GM18502 (cell line): ENCODE results near the gene SMIM5.
"Not testable (repeated sequence)": the region's sequence is repeated elsewhere in the genome, so short reads cannot be mapped to it uniquely, and the experiment has no call there.

Experiments used
- ATAC-seq: cut with Tn5 transposase; IDR thresholded peaks from one replicate; pipeline ENCODE4 v1.9.1; 2021; ENCODE audit warnings: mild to moderate bottlenecking; ENCODE audit not compliant: unreplicated experiment, poor library complexity

The SMIM5 gene

DNA sequence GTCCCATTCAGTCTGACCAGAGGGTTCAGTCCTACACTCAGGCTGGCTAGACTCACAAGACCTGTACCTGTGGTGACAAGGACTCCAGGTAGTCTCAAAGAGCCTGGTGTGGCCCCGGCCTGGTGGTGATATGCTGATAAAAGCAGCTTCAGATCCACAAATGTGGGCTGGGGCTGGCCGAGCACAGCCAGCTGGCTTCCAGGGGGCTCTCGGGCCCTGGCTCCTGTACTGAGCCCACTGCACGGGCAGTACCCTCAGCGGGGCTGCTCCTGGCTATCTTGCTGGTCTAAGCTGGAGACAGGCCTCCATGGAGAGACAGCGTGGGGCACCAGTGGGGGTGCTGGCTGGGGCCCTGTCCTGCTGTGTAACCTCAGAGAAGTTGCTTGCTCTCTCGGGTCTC, 4.3 kb downstream of the SMIM5 start:
- ATAC-seq, result no peak

DNA sequence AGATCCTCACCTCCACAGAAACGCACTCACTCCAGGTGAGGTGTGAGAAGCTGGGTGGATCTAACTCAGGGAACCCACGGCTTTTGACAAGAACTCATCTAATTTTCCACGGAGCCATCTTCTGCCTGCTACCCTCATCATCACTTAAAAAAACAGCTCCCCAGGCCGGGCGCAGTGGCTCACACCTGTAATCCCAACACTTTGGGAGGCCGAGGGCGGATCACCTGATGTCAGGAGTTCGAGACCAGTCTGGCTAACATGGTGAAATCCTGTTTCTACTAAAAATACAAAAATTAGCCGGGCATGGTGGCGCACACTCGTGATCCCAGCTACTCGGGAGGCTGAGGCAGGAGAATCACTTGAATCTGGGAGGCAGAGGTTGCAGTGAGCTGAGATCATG, 4.8 kb downstream of the SMIM5 start:
- not testable (repeated sequence) for ATAC-seq

DNA sequence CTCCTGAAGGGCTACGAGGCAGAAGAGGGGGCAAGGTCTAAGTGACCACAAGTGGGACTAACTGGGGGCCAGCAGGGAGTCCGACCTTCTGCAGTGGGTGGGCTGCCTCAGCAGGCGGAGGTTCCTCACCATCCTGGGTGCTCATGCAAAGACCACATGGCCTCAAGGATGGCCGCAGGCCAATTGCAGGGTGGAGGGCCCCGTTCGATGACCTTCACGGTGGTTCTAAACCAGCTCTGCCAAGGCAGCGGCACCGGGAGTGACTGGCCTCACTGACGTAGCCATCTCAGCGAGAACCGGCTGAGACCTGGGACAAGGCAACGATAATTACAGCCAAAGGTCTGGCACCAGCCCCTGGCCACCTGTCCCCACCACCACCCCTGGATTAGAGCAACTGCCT, 5.7 kb downstream of the SMIM5 start:
- no peak for ATAC-seq

DNA sequence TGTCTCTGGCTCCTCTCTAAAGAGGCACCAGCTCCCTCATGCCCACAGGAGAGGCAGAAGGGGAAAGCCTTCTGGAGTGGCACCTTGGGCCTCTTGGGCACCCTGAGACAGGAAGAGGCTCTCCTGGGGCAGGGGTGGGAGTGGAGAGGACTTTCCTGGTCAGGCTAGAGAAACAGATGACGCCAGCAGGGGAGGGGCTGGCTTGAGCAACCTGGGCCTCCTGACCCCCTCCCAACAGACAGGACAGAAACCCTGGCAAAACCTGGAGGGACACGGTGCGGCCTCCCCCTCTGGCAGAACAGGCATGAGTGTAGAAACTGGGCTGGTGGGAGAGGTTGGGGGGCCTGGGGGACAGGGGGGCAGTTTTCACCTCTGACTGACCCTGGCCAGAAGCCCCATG, 6.1 kb downstream of the SMIM5 start:
- no peak for ATAC-seq

DNA sequence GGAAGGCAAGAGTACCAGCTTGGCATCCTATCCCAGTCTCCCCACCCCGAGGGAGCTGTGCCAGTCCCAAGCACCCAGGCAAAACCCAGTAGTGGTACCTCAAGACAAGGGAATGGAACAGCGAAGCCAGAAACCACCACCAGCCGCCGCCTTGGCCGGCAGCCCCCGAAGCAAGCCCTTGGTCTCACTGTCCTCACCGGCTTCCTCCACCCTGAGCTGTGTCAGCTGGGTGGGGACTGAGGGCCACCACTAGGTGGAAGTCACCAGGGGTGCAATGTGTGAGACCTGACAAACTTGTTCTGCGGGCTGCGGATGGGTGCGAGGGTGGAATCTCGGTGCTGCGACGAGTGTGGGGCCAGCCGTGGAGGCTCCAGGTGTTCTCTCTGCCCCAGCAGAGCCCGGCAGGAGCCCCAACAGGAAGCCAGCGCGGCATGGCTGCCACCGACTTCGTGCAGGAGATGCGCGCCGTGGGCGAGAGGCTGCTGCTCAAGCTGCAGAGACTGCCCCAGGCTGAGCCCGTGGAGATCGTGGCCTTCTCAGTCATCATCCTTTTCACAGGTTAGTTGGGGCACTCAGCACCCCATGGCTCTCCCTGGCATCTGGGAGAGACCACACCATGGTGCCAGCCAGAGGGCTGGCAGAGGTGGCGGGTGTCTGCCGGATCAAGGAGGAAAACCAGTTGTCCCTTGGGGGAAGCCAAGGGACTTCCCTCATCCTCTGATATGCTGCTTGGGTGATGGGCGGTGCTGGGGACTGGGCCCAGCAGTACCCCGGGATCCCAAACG, 6.7 kb downstream of the SMIM5 start:
- ATAC-seq, result no peak

DNA sequence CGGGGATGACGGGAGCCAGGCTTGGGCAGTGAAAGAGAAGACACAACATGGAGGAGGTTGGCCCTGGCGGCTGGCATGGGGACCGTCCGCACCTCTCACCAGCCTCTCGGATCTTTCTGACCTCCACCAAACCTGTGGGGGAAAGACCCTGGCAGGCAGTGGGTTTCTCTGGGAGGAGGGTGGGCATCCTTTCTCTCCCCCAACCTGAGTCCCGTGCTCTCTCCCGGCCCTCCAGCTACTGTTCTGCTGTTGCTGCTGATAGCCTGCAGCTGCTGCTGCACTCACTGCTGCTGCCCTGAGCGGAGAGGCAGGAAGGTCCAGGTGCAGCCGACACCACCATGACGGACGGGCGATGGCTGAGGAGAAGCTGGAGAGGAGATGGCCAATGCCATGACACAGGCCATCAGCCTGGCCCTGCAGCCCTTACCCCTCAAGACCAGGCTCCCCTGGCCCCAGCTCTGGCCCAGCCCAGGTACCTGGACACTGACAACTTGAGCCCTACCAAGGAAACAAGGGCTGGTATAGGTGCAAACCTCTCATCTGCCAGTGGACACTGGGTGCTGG, 7.4 kb downstream of the SMIM5 start:
- ATAC-seq, result no peak

DNA sequence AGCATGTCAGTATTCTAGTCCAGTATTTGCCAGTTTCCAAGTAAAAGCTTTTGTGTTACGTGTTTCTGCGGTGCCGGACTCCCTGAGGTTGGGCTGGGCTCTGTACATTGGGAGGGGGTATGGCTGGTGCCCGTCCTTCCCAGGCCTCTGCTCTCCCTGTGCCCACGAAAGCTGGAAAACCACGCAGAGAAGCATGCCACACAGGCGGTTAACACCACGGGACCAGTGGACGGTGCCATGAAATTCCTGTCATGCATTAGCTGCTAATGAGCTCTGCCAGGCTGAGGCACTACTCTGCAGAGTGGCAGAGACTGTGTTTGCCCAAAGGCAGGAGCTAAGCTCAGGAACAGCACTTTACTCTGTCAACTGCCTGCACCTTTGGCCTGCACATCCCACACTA, 8.1 kb downstream of the SMIM5 start:
- no peak for ATAC-seq

DNA sequence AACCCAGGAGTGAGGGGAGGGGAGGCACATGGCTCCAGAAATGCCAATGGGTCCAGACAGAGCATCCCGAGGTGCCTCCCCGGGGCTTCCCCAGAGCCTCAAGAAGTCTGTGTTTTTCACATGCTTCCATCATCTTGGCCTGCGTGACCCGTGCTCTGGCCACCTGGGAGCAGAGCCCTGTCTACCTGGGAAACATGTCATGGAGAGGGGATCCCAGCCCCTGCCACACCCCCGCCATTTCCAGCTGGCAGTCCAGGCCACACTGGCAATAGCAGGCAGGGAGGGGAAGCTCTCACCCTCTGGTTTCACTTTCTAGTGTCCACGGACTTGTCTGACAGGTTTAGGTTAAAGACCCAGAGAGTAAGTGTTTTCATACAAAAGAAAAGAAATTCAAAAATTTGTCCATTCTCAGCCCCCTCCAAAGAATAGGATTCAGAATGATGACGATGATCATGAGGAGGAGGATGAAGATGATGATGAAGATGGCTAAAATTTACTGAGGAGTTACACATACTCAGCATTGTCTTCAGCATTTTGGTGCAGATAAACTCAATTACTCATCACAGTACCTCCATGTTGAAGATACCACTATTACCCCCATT, 9.0 kb downstream of the SMIM5 start:
- ATAC-seq, result no peak

DNA sequence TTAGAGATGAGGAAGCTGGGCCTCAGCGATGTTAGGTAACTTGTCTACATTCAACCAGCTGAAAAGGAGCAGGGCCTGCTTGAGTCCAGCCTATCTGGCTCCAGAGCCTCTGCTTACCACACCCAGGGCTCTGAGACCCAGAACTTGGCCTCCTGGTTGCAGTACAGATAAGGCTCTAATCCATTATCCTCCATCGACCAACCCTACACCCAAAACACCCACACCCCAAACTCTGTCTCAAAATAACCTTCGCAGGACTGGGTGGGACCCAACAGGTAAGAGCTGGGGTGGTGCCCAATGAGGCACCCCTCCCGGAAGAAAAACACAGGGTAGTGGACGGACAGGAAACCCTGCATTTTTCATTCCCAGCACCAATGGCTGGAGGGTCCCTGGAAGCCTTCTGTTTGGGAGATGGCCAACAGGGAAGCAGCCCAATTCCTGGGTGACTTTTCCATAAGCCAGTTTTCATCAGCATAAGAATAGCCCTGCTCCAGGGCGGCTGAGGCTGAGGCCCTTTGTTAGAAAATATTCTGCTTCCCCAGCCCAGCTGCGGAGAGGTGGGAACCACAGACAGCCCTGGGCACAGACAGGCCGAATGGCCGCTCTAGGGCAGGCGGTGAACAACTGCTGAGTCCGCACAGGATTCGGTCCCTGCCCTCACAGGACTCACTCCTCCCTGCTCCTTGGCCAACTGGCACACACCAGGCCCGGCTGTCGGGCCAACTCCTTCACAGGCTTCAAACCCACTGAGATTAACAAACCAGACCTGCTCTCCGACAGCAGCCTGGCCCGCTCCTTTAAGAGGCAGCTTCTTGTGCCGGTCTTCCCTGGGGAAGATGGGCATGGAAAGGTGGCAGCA, 9.8 kb downstream of the SMIM5 start:
- no peak for ATAC-seq

DNA sequence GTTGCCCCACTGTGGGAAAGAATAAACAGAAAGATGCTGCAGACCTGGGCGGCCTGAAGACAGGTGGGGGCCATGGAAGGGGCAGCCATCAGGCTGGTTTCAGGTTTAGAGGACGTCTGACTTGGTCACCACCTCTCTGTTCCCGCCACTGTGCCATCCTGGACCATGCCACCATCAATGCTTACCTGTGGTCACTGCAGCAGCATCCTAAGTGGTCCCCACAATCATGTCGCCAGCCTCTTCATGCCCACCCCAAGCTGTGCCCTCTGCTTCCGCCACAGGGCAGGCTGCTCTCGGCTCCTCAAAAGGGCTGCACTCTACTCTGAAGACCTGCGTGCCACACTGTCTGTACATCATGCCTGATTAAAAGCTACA, 10.4 kb downstream of the SMIM5 start:
- no peak for ATAC-seq

DNA sequence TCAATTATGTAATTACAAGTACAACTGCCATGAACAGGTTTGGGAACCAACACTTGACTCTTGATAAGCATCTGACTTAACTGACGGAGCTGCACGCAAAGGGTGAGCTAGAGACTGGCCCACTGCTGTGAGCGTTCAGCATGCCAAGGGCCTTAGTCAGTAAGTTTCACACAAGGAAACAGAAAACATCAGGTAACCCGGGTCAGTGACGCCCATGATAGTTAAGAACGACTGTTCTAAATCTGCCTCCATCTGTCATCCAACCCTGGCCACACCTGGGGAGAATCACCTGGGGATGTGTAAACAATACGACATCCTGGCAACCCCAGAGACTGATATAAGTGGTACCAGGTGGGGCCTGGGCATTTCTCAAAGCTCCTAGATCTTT, 12.3 kb downstream of the SMIM5 start:
- no peak for ATAC-seq

DNA sequence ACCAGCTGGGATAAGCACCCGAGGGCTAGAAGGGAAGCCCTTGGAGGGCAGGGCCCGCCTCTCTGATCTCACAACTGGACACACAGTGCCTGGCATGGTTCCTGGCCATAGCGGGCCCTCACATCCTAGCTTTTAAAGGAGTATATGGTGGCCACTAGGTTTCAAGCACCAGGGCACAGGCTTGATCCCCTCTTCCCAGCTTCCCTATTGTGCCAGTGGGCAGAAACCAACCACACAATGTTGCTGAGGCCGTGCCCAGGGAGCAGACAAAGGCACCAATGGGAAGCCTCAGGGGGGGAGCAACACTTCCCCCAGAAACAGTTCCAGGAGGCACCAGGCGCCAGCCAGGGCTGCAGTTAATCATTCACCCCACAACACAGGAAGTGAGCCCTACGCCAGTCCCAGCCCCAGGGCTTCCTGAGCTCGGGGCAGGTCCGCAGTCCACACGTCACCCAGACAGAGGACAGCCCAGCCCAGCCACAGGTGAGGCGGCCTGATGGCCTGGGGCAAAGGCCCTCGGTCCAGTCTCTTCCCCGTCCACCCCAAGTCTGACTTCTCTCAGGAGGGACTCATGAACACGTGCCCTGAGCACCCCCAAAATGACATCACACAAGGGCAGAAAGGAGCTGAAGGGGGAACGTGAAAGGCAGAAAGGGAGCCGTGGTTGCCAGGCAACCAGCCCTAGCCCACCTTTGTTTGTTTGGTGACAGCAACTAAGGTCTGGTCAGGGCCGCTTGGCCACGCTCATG, 12.8 kb downstream of the SMIM5 start:
- peak; percentile 67 for ATAC-seq

DNA sequence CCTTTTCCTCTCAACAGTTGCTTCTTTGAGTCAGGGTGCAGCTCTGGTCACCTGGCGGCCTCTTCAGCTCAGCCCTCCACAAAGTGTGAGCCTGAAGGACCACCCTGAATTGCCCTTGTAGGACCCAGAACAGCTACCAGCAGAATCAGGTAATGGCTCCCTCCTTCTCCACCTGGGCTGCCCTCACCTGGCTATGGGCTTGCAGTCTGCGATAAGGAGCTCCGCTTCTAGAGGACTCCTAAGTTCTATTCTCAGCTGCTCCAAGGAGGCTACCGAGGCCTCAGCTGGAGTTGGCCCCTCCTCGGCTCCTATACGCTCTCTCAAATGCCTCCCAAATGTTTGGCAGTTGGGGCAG, 13.4 kb downstream of the SMIM5 start:
- ATAC-seq, result no peak

DNA sequence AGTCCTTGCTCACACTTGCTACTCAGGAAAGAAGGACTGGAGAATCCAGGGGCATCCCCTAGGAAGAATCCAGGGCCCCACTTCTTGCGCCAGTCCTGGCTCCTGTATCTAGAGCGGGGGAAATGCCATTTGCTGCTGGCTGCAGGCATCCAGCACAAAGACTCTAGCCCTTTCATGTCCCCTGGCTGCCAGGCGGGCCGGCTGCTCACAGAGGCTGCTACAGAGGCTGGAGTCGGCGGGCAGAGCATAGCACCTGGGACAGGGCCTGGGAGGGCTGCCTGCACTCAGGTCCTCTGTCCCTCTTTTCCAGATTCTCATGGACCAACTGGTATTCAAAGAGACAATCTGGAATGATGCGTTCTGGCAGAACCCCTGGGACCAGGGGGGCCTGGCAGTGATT, 13.8 kb downstream of the SMIM5 start:
- ATAC-seq, result no peak

DNA sequence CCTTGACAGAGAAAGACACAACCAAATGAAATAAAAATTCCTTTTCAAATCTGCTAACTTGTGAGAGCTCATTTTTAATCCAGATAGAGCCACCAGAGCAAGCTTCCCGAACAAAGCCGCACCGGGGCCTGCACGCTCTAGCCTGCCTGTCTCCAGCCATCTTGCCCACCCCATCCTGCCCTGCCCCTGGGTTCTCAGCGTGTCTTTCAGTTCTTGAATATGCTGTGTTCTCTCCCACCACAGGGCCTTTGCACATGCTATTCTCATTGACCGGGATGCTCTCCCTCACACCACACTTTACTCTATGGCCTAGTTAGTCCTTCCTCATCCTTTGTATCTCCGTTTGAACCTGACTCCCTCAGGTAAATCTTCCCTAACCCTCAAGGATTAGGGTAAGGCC, 14.7 kb downstream of the SMIM5 start:
- no peak for ATAC-seq

DNA sequence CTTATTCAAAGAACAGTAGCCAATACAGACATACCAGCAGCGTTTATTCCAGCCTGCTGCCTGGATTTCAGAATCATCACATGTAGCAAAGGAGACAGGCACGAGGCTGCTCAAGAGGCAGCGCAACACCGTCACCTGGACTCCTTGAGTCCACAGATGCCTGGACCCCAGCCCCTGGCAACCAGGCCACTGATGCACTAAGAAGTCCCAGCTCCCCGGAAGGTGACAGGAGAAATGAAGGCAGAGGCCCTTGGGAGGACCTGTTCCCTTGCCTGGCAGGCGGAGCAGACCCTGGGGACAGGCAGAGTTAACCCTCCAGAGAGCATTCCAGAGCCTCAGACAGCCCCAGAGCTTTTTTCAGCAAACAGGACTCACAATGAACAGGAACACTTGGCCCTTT, 16.5 kb downstream of the SMIM5 start:
- no peak for ATAC-seq

DNA sequence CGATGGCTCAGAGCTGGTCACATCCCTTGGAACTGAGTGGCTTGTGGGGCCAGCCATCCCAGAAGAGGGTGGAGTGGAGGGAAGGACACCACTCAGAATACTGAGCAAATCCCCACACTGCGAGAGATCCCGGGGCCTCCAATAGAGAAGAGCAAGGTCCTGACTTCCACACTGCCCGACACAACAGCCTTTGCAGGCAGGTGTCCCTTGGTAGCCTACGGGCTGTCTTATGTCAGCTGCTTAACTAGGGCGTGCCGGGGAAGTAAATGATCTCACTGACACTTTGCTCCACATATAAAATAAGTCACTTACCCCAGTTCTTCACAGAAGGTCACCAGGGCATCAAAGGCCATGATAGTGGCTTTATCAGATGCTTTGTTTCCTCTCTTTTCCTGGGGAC, 17.6 kb downstream of the SMIM5 start:
- no peak for ATAC-seq

DNA sequence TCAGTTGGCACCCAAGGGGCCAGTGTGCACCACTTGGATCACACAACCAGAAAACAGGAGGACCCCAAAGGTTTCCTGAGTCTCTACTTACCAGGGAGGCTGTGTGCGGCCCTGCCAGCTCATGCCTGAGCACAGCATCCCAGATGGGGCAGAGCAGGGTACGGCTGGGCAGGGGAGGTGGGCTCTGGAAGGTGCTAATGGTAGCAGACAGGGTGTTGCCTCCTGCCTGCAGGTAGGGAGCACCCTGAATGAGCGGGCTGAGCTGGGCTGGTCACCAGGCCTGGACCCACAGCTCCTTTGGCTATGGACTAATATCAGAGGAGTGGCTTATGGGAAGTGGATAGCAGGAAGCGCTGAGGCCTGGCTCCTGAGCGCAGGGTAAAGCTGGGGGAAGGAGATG, 19.1 kb downstream of the SMIM5 start:
- ATAC-seq, result no peak

DNA sequence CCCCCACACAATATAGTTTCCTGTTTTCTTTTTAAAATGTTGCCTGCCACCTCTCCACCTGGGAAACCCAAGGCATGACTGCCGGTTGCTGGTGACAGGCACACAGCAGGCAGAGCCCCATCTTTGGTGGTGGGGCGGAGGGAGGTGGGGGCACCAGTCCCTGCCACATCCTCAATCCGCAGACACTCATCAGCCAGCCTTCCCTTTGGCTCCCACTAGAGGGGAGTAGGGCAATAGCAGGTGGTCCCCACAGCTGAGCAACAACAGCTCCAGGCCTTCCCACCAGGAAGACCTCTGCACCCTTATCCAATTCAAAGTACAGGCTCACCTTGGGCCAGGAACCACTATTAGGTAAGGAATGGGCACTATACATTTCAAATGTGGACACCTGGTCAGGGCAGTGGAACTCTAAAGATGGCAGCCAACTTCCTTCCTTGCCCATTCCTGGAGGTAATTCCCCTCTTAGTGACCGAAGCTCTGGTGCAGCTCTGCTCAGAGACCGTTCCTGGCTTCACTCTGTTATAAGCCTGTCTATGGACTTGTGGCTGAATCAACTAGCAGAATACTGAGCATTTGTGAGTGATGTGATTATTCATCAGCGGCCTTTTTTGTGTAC, 19.8 kb downstream of the SMIM5 start:
- no peak for ATAC-seq

DNA sequence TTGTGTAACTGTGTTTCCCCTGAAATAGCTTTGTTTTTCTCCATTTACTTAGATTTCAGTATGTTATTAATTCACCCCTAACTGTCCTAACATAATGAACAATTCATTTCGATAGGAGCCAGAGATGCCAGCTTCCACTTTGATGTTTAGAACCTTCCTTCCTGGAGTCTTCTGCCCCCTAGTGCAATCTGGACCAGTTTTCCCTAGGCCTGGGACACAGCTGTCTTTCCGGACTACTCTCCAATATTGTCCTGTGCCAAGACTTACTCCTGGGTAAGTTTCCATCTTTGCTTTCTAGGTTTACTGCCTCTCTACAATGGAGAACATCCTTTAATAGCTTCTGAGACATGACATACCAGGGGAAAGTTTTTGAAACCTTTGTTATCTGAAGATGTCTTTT, 20.9 kb downstream of the SMIM5 start:
- ATAC-seq, result no peak
